ENCODE measurements around the gene KANSL3.
"Not testable (repeated sequence)": the region's sequence is repeated elsewhere in the genome, so short reads cannot be mapped to it uniquely, and the experiment has no call there.

Gene KANSL3

DNA sequence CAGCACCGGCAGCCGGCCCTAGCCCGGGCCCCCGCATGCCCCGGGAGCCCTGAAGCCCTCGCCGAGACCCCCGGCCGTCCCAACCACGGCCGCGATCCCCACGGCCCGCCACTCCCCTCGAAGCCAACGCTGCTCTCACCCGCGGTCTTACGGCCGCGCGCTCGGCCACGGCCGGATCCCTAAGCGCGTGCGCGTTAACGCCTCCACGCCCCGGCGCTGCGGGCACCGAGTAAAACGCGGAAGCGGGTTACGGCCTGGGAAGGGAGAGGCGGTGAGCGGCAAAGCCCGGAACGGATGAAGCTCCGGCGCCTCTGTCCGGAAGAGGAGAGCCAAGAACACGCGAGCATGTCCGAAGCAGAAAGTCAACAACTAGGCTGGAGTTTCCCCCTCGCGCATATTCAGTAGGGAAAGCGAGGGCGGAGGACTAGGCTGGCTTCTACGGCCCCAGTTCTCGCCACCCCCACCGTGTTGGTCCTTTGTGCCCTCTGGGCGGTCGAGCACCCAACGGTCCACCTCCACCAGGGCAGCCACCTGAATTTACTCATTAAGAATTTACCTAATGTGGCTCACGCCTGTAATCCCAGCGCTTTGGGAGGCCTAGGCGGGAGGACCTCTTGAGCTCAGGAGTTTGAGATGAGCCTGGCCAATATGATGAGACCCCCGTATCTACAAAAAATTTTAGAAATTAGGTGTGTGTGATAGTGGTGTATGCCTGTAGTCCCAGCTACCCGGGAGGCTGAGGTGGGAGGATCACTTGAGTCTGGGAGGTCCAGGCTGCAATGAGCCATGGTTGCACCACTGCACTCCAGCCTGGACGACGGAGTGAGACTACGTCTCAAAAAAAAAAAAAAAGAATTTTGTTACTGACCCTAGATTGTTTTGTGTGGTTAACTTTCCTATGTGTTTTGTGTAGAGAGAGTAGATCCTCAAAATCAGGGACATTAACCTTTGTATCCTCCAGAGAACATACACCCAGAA lies at the start of gene KANSL3:
KANSL3 (minus strand) TSS at position 169 of the 978 bp plus-strand sequence. CDS start 1,177 bp downstream, outside the sequence.
- peak; percentile 93 for DNase-seq (ENCODE audit: low spot score)

DNA sequence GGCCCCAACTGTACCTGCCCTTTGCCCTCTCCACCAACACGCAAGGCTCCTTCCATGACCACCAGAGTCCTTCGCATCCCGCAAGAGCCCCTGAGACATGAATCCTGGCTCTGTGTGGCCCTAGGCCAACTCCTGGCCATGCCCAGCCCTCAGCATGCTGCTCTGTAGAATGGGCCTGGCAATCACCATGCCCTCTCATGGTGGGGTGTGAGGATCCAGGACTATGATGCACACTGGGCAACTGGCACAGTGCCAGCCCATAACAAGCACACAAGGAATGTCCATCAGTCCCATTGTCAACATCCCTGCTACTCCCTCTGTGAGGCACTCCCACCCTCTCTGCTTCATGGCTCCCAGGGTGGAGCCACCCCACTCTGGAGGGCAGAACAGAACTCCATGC lies 49.2 kb upstream of the KANSL3 start:
- no peak for DNase-seq (ENCODE audit: low spot score)

DNA sequence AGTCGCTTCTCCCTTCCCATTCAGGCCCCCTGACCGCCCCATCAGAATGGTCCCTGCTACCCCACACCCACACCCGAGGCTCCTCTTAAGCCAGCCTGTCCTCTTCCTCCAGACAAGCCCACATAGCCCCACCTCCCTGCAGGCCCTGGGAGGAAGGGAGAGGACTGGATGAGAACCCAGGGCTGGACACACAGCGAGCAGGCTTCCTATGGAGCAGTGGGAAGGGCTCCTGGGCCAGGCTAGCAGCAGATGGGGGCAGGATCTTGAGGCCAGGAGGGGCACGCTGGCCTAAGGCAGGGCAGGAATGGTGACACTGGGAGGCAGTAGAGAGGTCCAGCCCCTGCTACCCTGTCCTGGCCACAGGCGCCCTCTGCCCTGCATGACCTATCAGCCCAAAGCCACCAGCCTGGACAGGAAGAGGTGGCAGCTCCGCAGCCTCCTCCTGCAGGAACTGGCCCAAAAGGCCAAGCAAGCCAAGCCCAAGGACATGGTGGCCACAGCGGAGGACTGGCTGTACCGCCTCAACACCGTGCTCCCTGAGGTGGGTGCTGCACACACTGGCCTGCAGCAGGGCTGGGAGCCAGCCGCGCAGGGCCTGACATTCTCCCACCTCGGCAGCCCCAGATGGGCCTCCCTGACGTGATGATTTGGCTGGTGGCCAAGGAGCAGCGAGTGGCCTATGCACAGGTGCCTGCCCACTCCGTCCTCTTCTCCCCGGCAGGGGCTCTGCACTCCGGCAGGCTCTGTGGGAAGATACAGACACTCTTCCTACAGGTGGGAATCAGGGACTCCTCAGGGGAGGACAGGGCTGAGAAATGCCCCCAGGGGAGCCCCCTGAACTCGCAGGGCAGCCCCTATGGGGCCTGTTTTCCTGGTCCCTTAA lies 47.7 kb upstream of the KANSL3 start:
- peak; percentile 75 for DNase-seq (ENCODE audit: low spot score)

DNA sequence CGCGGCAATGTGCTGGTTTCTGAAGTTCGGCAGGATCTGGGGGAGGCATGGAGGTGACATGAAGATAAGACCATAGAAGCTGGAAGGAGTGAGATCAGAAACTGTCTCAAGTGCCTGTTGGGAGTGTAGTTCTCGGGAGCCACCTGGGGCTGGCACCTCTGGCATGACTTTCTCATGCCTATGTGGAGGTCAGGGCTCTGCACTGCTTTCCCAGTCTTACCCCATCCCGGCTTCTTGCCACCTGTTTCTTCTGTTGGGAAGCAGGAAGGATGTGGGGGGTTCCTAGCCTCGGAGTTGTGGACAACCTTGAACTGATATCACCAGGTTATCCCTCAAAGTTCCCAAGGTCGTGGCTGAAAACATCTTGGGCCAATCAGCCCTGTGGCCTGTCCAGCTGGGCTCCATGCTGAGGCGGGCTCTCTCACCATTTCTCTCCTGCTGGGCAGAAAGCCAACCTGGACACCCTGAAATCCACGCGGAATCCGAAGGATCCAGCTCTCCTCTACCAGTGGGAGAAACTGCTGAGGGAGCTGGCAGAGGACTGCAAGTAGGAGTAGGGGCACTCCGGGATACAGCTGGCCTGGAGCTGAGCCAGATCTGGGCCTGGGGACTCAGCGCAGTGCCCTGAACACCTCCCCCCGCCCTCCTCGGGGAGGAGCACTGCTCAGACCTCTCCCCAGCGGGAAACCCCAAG lies 46.9 kb upstream of the KANSL3 start:
- no peak for DNase-seq (ENCODE audit: low spot score)

DNA sequence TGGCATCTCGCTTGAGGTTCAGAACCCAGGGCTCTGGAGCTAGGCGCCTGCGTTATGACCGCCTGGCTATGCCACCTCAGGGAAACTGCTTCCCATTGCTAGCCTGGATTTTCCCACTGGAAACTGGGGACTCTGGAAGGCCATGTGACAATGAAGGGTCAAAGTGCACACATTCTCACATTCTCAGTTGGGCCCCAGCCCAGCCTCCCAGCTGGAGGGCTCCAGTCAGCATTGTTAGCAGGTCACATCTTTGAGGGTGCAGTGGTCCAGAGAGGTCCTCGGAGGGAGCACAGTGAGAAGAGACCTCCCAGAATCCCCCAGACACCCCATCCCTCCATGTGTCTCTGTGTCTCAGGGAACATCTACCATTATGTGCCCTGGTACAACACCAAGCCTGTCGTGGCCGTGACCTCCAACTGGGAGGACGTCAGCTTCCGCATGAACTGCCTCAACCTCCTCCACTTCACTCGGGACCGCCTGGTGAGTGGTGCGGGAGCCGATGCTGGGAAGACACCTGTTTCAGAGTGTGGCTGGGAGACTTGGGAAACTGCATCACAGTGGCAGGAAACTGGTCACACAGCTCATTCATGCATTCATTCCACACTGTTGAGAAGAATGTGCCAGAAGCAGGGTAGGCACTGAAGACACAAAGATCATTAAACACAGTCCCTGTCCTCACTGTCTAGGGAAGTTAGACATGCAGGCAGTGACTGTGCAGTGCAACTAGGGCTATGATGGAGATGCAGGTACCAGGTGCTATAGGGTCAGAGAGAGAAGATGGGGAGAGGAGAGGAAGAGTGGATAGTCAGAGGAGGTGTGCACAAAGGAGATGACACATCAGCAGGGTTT lies 46.1 kb upstream of the KANSL3 start:
- peak; percentile 55 for DNase-seq (ENCODE audit: low spot score)

DNA sequence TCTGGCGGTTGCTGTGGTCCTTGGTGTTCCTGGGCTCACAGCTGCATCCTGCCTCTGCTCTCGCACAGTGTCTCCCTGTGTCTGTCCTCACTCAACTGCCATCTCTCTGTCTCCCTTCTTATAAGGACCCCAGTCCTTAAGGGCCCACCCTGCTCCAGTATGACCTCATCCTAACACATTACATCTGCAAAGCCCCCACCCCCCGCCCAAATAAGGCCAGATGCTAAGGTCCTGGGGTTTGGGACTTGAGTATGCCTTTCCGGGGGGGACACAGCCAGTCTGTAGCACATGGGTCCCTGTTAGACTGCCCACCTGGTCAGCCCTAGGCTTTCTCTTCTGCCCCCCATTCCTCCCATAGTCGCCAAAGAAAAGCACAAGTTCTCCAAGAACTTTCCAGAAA lies 45.2 kb upstream of the KANSL3 start:
- no peak for DNase-seq (ENCODE audit: low spot score)

DNA sequence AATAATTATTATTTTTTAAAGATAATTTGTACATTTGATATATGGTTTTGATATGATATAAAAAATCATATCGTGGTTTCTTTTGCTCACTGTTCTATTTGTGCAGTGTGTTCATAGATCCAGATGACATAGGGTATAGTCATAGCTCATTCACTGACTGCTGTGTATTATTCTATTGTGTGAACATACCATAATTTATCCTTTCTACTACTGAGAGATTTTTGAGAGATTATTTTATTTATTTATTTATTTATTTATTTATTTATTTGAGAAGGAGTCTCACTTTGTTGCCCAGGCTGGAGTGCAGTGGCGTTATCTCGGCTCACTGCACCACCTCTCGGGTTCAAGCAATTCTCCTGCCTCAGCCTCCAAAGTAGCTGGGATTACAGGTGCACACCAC lies 43.4 kb upstream of the KANSL3 start:
- DNase-seq (ENCODE audit: low spot score): no peak

DNA sequence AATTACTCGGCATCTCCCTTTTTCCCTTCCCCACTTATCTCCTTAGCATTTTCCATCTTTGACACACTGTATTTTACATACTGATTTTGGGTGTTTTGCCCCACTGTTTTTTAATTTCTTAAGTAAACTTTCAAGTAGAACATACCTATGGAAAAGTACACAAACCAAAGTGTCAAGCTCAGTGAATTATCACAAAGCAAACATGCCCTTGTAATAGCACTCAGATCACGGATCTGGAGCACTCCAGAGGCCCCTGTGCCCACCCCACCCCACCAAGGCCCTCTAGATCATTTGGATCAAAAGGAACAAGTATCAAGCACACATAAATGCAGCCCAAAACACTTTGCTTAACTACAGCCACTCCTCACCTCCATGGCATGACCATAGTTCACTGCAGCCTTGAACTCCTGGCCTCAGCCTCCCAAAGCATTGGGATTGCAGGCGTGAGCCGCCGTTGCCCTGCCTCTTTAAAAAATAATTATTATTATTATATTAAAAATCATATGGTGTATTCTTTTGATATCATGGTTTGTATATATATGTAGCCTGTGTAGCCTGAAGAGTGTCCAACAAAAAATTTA lies 42.5 kb upstream of the KANSL3 start:
- no peak for DNase-seq (ENCODE audit: low spot score)

DNA sequence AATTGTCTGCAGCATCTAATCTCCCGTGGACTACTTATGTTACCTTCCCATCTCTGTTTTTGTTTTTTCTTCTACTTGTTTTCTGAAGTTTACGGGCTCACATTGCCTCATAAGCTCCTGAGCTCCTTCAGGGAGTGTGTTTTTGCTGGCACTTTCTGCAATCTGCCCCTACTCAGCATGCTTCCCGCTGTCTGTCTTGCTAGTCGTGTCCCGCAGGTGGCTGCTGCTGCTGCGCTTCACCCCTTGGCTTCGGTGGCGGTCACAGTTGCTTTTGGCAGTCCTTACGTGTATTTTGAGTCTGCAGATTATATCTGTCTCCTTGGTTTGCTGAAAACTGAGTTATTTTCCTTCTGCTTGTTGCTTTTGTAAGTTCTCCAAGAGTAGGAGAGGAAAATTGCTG lies 41.7 kb upstream of the KANSL3 start:
- no peak for DNase-seq (ENCODE audit: low spot score)

DNA sequence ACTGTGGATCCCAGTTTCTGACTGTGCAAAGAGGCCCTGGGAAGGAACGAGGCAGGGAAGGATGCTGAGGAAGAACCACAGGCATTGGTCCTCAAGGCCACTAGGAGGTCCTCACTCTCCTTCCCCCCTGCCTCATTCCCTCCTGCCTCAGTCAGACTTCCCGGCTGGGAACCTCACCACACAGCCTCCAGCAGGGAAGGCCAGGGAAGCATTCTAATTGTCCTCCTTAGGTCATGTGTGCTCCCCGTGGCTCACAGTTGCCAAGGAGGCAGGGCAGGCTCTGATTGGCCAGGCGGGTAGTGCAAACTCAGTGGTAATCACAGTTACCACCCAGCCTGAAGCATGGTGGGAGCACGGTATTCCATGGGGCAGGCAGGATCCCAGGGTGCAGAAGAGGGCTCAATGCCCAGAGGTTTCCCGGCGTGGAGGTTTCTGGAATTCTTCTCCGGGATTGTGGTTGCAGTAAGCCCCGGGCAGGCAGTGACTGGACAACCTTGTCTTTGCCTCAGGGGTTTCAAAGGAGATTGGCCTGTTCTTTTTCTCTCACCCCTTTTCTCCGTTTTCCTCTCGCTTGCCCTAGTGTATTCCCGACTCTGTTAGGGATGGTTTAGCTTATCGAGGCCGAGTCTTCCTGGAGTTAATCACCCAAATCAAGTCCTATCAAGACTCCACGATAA lies 31.6 kb upstream of the KANSL3 start:
- no peak for DNase-seq (ENCODE audit: low spot score)

DNA sequence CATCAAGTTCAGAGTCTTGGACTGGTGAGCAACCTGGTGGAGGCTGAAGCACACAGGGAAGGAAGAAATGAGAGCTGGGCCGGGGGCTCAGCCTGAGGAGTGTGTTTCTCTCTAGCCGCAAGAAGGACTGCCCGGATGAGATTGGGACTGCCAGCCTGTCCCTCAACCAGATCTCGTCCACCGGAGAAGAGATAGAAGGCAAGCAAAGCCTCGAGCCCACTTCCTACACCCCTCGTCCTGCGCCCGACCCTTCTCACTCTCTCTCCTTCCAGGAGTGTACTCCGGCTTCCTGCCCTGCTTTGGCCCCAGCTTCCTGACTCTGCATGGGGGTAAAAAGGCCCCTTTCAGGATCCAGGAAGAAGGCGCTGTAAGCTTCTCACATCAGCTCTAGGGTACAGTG lies 30.7 kb upstream of the KANSL3 start:
- DNase-seq (ENCODE audit: low spot score): no peak

DNA sequence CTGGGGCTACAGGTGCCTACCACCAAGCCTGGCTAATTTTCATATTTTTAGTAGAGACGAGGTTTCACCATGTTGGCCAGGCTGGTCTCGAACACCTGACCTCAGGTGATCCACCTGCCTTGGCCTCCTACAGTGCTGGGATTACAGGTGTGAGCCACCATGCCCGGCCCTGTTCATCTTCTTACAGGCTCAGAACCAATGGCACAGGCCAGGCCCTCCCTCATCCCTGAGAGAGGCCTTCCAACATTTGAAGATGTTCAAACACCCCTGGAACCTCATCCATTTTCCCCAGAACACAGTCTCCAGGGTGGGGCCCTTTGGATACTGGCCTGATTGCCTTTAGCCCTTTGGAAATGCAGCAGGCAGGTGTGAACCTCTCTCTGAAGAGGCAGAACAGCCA lies 27.6 kb upstream of the KANSL3 start:
- not testable (repeated sequence) for DNase-seq (ENCODE audit: low spot score)

DNA sequence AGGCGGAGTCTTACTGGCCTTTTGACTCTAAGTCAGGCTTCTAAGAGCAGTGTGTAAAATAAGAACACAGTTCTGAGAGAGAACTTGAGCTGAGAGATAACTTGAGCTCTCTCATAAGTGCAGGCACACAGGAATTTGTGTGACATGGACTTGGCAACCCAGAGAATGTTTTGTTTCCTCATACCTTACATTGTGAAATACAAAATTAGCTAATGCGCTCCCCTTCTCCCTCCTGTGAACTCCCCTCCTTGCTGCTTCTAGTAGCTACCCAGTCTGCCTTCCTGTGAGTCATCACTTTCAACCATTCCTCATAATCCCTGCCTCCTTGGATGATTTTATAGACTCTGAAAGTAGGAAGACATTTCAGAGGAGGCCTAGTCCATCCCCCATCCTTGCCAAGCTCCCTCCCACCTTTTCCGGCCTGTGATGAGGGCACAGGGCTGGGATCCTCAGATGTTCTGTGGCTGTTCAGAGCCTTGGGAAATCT lies 27.0 kb upstream of the KANSL3 start:
- no peak for DNase-seq (ENCODE audit: low spot score)

DNA sequence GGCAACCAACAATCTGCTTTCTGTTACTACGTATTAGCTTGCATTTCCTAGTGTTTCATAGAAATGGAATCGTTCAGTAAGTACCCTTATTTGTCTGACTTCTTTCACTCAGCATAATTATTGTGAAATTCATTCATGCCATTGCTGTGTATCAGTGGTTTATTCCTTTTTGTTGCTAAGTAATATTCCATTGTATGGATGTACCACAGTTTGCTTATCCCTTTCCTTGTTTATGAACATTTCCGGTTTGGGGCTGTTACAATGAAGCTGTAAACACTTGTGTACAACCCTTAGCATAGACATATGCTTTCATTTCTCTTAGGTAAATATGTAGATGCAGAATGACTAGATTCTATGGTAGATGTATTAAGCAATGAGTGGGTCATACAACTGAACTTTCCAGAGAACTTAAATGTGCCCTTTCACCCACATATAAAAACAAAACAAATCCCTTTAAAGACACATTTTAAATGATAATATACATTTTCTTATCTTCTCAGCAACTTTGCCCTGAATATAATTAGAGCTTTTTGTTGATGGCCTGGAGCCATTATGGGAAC lies 26.3 kb upstream of the KANSL3 start:
- no peak for DNase-seq (ENCODE audit: low spot score)

DNA sequence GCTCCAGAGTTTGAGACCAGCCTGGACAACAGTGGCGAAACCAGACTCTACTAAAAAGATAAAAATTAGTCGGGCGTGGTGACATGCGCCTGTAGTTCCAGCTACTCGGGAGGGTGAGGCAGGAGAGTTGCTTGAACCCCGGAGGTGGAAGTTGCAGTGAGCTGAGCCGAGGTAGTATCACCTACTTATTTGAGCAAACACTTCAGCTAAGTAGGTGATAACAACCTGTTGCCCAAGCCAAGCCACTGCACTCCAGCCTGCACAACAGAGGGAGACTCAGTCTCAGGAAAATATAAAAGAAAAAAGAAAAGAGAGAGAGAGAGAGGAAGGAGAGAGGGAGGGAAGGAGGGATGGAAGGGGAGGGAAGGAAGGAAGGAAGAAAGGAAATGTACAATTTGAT lies 25.7 kb upstream of the KANSL3 start:
- no peak for DNase-seq (ENCODE audit: low spot score)

DNA sequence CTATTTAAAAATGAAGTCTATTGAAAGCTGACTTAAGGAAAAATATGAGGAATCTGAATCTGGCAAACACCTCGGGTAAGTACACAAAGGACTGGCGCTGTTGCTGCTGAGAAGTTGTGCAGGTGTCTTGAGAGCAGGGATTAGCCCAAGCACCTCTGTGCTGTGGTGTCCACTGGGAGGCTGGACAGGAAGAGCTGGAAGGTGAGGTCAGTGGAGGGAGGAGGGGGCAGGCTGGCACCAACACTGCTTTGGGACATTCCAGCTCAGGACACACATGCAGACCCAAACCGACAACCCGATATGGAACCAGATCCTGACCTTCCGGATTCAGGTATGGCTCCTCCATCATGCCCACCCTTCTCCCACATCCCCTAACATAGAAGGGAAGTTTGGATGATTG lies 25.1 kb upstream of the KANSL3 start:
- DNase-seq (ENCODE audit: low spot score): no peak

DNA sequence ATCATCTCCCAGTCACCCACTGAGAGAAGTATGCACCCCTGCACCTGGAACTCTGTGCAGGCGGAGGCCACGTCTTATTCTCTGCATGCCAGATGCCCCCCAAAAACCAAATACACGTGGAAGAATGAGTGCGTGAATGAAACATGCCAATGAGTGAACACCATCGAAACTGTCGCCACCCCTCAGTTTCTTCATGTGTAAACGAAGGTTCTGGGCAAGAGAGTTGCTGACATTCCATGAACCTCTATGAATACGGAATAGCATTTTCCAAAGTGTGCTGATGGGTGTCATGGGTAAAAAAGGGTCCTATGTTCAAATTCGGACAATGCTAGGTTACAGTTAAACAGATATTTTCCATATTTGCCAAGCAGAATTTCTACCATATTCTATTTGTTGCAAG lies 24.2 kb upstream of the KANSL3 start:
- DNase-seq (ENCODE audit: low spot score): no peak

DNA sequence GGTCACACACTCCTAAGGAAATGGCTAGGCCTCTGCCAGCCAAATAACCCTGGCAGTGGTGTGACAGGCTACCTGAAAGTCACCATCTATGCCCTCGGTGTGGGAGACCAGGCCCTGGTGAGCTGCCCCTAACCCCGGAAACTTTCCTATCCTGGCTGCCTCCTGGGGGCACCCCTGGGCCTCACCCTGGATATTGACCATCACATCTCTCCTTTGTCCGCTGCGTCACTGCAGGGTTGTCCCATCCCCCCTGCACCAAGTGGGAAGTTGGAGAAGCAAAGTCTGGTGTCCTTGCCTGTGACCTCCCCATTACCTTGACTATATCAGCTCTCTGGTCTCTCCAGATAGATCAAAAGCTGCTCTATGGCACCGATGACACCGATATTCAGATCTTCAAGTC lies 23.2 kb upstream of the KANSL3 start:
- no peak for DNase-seq (ENCODE audit: low spot score)

DNA sequence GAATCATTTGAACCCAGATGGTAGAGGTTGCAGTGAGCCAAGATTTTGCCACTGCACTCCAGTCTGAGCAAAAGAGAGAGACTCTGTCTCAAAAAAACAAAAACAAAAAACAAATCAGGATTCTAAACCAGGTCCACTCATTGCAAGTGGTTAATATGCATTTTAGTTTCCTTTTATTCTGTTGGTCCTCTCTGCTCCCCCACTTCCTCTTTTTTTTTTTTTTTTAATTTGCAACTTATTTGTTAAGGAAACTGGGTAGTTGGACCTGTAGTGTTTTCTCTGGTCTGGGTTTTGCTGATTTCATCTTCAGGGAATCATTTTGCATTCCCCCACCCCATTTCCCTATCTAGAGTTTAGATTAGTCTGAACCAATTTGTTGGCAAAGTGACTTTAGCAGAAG lies 18.4 kb upstream of the KANSL3 start:
- DNase-seq (ENCODE audit: low spot score): no peak

DNA sequence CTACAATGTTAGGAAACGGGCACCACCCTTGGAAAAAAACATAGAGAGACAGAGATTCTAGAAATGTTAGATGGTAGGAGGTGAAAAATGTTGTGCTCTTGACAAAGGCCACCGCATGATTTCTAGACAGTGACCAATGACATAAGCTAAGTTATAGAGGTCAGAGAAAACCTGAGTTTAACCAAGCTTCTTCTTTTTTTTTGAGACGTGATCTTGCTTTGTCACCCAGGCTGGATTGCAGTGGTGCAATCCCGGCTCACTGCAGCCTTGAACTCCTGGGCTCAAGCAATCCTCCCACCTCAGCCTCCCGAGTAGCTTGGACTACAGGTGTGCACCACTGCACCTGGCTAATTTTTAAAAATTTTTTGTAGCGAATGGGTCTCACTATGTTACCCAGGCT lies 17.4 kb upstream of the KANSL3 start:
- no peak for DNase-seq (ENCODE audit: low spot score)

Measured in HuH-7 (cell line).